Neutrophil (primary cell): Measurements from ENCODE around the gene DNAJC12.

Source experiments
- H3K27ac ChIP-seq: fragments of 200-600 bp; sonication (generic); 2 replicates; pipeline ENCODE4 v1.5.1; 2016; ENCODE audit warnings: mild to moderate bottlenecking, moderate library complexity
- H3K27me3 ChIP-seq: fragments of 200-600 bp; sonication (generic); 2 replicates; pipeline ENCODE4 v1.6.0; 2016; ENCODE audit warnings: mild to moderate bottlenecking
- H3K36me3 ChIP-seq: fragments of 200-600 bp; sonication (generic); 2 replicates; pipeline ENCODE4 v1.5.1; 2017
- H3K4me1 ChIP-seq, 2 experiments: fragments of 200-600 bp in 1 of 2; sonication (generic) in 1 of 2; 1 replicate in 1 of 2; 2 replicates in 1 of 2; pipeline versions ENCODE4 v1.5.1 to v1.6.1; 2013 to 2016; ENCODE audit warnings: low read depth in 1 of 2, low read length in 1 of 2, mild to moderate bottlenecking in 1 of 2, moderate library complexity in 1 of 2; ENCODE audit not compliant: control insufficient read depth in 1 of 2, insufficient read depth in 1 of 2
- H3K4me3 ChIP-seq, 2 experiments: fragments of 200-600 bp in 1 of 2; sonication (generic) in 1 of 2; 1 replicate in 1 of 2; 2 replicates in 1 of 2; pipeline ENCODE4 v1.5.1; 2013 to 2016; ENCODE audit warnings: low read depth in 1 of 2, low read length in 1 of 2, mild to moderate bottlenecking in 1 of 2, moderate library complexity in 1 of 2
- H3K9me3 ChIP-seq: fragments of 200-600 bp; sonication (generic); 2 replicates; pipeline ENCODE4 v1.5.1; 2016
- CTCF ChIP-seq: fragments of 200-600 bp; sonication (generic); IDR thresholded peaks from 2 replicates; pipeline ENCODE4 v1.5.1; 2016; ENCODE audit warnings: antibody characterized with exemption

Gene DNAJC12

GRCh38 chr10:67772894-67773511 lies 65.0 kb downstream of the DNAJC12 start:
- no peak overlapping the region for H3K27ac ChIP-seq
- H3K4me3 ChIP-seq: no peak overlapping the region
- no peak for TF ChIP-seq CTCF
- H3K36me3 ChIP-seq: no peaks in the 10 kb centered on the region
- no peaks in the 10 kb centered on the region for H3K9me3 ChIP-seq
- H3K27me3 ChIP-seq: no peaks in the 10 kb centered on the region
- H3K4me1 ChIP-seq: no peaks in the 10 kb centered on the region

GRCh38 chr10:67772151-67772550 lies 65.8 kb downstream of the DNAJC12 start:
- no peak overlapping the region for H3K27ac ChIP-seq
- H3K27me3 ChIP-seq: no peaks in the 10 kb centered on the region
- H3K4me3 ChIP-seq: no peak overlapping the region
- no peaks in the 10 kb centered on the region for H3K36me3 ChIP-seq
- H3K9me3 ChIP-seq: no peaks in the 10 kb centered on the region
- no peaks in the 10 kb centered on the region for H3K4me1 ChIP-seq
- no peak for TF ChIP-seq CTCF

- Histone ChIP-seq H3K27me3 (no peaks in the 10 kb centered on the region), H3K27ac (no peak overlapping the region), H3K36me3 (no peaks in the 10 kb centered on the region), H3K4me3 (no peak overlapping the region), H3K4me1 (no peaks in the 10 kb centered on the region), H3K9me3 (no peaks in the 10 kb centered on the region)
- no peak for TF ChIP-seq CTCF
These were observed 66.8 kb downstream of the DNAJC12 start for GRCh38 chr10:67771200-67771599.

GRCh38 chr10:67770537-67770936 lies 67.5 kb downstream of the DNAJC12 start:
- H3K4me3 ChIP-seq: no peak overlapping the region
- no peak overlapping the region for H3K27ac ChIP-seq
- H3K9me3 ChIP-seq: no peaks in the 10 kb centered on the region

GRCh38 chr10:67767244-67767643 lies 70.7 kb downstream of the DNAJC12 start:
- no peaks in the 10 kb centered on the region for H3K36me3 ChIP-seq
- no peaks in the 10 kb centered on the region for H3K9me3 ChIP-seq
- no peak overlapping the region for H3K27ac ChIP-seq
- no peak for TF ChIP-seq CTCF
- H3K4me3 ChIP-seq: no peak overlapping the region
- H3K27me3 ChIP-seq: no peaks in the 10 kb centered on the region
- peaks cover 17 to 18% of the 10 kb centered on the region in 2 experiments for H3K4me1 ChIP-seq

More at GRCh38 chr10:67770537-67770936, 67.5 kb downstream of the DNAJC12 start:
- no peak for TF ChIP-seq CTCF
- Histone ChIP-seq H3K27me3 (no peaks in the 10 kb centered on the region), H3K4me1 (no peaks in the 10 kb centered on the region), H3K36me3 (no peaks in the 10 kb centered on the region)
